Activated CD8-positive, alpha-beta memory T cell treated with anti-CD3 and anti-CD28 coated beads for 24 hours (primary cell): Measurements from ENCODE around the gene KRT8.
"Not testable (repeated sequence)": the region's sequence is repeated elsewhere in the genome, so short reads cannot be mapped to it uniquely, and the experiment has no call there.

ENCODE experiments used
- DNase-seq: peaks from one replicate; pipeline ENCODE4 v3.0.0-alpha.2; 2020

The KRT8 gene

DNA sequence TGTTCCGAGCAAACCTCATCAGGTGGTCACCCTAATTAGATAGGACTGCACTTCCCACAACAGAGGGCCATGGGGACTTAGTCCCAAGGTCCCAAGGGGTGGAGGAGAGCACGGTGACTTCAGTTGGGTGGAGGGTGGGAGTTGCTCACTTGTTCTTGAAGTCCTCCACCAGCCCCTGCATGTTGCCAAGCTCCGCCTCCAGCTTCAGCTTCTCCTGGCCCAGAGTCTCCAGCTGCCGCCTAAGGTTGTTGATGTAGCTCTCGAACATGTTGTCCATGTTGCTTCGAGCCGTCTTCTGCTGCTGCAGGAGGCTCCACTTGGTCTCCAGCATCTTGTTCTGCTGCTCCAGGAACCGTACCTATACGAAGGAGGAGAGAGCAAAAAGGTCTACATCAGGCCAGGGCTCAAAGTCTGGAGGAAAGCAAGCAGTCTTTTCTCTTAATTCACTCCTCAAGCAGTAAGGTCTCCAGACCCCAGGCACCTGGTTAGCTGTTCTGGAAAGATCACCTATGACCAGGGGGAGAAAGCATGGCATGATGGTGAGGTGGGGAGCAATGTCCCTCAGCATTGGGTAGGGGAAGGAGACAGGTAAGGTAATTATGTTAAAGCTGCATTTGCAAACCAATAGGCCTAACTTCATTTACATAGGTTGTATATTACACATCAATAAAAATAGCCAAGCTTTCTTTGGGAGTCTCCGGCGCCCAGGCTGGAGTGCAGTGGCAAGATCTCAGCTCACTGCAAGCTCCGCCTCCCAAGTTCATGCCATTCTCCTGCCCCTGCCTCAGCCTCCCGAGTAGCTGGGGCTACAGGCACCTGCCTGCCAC, 2.9 kb downstream of the KRT8 start:
- DNase-seq: no peak

DNA sequence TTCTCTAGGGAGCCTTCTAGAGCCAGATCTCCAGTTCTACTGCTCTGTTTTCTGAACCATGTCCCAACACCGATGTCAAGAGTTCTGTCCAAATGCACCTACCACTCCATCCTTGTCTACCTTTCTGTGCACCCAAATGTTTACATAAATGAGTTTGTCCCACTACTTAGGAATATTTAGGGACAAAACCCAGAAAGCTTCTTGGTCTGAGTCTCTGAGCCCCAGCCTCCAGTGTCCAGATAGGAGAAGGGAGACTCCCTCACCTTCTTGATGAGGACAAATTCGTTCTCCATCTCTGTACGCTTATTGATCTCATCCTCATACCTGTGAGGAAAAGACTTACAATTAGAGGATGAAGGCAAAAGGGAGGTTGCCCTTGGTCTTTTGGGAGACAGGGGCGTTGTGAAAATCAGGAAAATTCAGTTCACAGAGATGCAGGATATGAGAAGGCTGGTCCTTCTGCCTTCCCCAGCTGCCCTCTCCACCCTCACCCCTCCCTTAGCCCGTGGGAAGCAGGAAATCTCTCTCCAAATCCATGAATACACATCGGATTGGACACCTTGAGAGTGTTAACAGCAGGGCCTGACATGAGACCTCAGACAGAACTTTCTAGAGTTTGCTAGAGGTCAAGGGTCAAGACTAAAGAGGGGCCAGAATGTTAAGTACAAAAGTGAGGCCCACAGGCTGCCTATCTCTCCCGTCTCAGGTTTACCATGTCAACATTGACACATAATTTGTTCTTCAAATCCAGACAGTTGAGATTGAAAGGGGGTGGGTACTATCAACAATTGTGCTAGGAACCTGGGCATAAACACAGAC, 3.8 kb downstream of the KRT8 start:
- no peak for DNase-seq

DNA sequence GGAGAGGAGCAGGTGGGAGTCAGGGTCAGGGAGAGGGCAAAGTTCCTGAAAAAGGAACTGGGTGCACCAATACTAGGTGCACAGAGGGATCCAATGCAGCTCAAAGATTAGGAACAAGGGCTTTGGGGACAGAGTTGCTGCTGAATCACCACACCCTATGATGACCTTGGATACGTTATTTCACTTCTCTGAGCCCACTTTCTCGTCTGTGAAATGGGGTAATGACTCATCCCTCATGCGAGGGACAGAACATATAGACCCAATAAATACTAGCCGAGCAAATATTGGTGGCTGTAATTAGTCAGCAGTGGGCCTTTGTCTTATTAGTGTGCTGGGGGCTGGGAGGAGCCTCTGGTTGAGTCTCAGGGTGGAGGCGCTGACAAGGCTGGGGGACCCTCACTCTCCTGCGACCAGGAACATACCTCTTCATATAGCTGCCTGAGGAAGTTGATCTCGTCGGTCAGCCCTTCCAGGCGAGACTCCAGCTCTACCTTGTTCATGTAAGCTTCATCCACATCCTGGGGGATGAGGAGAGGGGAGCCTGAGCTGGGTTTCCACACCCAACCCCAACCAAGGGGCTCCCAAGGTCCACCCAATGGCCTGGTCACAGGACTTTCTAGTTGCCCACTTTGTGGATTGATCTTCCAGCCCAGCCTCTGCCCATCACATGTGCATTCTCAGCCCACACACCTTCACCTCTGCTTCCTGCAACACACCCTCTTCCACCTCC, 4.5 kb downstream of the KRT8 start:
- no peak for DNase-seq

DNA sequence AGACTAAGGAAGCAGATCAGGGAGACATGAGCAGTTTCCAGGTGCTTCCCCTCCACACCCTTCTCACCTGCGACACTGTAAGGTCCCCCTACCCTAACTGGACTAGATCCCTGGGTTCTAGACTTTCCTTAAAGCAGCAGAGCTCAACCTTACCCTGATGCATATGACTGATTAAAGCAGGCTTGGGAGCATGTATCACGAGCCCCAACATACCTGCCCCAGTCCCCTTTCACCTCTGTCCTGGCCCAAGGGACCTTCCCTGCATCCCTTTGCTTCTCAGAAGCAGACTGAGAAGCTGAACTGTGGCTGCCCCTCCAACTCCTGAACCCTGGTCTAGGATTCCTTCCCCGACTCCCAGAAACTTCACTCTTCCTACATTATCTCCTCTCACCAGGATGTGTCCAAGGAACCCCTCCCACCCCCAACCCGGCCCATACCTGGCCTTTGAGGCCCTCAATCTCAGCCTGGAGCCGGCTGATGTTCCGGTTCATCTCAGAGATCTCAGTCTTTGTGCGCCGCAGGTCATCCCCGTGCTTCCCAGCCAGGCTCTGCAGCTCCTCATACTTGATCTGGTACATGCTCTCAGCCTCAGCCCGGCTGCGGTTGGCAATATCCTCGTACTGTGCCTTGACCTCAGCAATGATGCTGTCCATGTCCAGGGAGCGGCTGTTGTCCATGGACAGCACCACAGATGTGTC, 5.4 kb downstream of the KRT8 start:
- no peak for DNase-seq

DNA sequence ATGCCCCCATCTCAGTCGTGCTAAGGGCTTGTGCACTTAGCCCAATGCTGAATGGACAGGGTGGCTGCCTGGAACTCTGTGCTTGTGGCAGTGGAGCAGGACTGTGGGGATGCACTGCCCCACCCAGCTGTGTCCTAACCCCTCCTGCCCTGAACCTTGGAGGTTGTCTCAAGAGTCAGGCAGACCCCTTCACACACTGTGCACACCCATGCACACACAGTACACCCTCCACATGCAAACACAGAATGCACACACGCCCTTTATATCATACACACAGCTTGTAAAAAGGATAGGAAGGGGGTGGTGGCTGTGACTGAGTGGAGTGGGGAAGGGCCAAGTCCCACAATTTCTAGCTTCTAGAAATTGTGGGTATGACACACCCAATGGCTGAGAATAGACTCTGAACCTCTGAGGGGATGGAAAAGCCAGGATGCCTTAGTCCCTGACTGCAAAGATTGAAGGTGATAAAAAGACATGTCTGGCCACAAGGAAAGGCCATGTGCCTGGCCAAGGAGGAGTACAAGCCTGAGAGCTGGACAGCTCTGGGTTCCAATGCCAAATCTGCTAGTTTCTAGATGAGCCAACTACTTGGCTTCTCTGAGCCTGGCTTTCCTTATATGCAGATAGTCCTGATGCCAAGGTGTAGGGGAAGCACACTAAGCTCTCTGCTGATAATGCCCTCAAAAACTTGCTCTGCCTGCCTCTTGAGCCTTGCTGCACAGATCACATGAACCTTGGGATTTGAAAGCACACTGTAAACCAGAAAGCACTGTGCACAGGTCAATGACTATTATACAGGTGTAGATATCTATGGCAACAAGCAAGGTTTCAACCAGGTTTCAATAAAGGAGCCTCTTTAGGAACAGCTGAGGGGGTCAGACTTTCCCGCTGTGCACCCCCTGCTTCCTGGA, 8.4 kb downstream of the KRT8 start:
- DNase-seq: no peak

DNA sequence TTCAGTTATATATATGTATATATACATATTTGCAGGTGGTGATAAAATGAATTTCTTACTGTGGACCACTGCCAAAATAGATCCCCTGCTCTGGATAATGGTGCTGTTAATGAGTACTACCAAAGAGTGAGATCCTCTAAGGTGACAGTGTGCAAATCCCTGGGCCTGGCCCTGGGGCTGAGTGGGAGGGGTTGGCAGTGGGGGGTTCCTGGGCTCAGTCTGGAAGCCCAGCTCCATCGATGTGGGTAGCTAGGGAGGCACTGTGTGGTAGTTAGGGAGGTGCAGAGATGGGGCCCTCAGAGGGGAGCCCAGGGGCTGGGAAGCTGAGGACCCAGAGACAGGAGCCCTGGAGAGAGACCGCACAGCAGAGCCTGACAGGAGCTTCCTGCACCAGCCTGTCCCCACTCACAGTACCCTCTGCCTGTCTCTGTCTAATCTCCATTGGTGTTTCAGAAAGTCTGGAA, 9.1 kb downstream of the KRT8 start:
- DNase-seq: no peak

DNA sequence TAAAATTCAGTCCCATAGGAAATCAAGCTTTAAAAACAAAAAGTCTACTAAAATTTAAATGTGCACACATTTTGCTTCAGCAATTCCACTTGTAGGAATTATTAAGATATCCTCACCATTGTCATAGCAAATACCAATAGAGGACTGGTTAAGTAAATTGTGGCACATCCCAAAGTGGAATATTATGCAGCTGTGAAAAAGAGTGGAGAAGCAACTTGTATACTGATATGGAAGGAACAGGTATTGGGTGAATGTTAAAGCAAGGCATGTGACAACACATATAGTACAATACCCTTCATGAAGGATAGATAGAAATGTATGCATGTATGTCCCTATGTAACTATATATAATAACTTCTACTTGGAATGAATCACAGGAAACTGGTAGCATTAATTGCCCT, 11.9 kb downstream of the KRT8 start:
- no peak for DNase-seq

DNA sequence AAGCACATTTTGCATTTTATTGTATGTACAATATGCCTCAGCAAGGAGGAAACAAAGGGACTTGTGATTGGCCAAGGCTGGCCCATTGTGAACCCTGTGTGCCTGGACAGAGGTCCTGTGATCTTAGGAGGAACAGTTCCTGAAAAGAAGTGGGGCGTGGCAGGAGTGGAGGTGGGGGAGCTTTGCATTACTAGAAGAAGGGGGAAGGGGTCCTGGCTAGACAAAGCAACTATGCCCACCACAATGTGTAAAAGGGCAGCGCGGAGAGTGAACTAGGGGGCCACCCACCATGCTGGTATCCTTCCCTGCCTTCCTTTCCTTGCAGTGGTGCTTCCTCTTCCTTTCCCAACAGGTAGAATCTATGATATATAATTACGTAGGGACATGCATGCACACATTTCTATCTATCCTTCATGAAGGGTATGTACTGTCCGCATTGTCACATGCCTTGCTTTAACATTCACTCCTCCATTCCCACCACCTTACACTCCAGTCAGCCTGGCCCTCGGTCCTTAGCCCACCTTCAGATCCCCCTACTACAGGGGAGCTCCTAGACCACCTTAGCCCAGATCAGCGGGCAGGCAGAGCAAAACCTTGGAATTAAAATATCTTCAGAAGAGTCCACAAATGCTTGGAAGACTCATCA, 12.5 kb downstream of the KRT8 start:
- DNase-seq: no peak

DNA sequence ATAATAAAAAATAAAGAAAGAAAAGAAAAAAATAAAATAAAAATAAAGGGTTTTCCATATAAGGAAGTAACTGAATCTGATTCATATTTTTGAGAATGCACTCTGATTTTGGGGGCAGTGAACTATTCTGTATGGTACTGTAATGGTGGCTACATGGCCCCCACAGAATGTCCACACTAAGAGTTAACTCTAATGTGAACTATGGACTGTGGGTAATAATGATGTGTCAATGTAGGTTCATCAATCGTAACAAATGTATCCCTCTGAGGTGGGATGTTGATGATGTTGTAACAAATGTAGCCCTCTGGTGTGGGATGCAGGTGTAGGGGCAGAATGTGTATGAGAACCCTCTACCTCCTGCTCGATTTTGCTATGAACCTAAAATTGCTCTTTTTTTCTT, 13.8 kb downstream of the KRT8 start:
- no peak for DNase-seq

DNA sequence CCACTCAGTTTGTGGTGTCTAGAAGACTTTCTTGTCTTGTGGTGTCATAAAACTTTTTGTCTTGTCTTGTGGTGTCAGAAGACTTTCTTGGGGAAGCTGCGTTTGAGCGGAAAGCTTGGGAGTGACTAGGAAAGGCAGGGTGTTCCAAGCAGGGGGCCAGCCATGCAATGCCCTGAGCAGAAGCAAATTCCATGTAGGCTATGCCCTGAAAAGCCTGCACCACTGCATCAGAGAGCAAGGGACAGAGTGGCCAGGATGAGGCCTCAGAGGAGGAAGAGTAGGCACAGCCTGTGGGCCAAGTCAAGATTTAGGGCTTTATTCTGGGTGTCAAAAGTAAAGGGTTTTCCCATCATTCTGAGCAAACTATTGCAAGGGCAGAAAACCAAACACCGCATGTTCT, 14.5 kb downstream of the KRT8 start:
- DNase-seq: no peak

DNA sequence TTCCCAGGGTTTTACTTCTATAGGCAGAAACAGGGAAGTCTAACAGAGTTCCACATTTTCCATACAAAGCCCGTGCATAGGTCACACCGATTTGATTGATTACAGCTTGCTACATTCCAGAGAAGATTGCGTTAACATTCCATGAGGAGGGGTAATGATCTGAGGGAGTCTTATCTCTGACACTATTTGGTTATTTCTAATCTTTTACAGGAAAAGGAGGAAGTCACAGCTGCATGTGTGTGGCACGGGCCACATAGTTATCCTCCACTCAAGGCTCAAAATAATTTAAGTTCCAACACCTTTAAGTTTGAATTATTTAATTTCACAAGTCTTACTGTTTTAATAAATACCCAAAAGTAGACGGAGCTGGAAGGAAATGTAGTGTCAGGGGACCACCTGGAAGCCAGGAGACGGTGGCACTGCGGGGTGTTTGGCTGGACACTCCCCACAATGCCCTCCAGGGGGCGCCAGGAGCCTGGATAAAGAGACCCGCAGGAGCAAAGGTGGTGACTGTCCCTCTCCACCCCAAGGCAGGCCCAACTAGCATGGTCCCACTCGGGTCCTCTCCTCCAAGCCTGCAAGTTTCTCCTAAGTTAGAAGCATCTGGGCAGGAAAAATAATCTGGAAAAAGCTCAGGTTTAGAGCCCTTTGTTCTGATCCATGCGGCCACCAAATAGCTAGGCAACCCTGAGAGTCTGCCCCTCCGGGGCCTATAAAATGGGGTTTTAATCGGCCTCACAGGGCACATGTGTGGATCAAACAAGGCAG, 20.2 kb downstream of the KRT8 start:
- DNase-seq: peak; percentile 95

DNA sequence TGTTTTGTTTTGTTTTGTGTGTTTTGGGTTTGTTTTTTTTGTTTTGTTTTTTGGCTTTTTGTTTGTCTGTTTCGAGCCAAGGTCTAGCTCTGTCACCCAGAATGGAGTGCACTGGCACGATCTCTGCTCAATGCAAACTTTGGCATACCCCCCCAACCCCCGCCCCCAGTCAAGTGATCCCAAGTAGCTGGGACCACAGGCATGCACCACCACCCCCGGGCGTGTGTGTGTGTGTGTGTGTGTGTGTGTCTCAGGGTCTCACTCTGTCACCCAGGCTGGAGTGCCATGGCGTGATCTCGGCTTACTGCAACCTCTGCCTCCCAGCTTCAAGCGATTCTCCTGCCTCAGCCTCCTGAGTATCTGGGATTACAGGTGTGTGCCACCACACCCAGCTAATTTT, 24.4 kb downstream of the KRT8 start:
- not testable (repeated sequence) for DNase-seq

DNA sequence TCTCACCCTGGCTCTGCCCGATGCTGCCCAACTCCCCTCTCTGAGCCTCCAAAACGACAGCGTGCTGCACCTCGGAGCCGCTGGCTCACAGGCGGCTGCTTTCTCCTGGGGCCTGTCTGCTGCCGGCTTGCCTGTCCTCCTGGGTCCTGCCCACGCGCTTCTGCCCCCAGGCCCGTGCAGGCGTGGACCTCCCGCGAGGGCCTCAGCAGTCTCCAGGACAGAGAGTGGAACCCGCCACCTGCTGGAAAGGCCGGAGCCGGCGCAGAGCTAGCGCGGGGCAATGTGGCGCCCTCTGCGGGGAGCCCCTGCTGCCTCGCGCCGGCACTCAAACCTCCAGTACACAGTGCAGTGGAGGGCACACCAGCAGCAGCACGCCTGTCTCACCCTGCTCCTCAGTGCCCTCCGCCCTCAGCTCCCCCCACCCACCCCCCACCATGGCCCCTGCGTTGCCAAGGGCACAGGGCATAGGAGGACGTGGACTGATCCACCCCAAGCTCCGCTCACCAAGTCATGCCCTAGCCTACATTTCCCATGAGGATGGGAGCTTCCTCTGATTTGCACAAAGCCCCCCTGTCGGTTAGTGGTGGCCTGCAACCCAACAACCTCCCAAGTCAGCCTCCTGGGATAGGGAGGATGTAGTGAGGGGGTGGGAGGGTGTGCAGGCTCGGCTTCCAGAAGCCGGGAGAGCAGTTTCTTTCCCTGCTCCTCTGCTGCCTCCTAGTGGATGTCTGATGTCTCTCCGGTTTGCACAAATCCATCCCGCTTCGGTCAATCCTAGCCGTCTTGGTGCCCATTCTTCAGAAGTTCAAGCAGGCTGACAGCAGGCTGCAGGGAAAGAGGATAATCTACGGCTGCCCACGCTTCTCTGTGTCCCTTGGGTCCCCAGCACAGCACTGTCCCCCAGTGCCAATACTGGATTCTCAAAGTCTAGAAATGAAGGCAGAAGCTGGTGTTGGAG, 25.2 kb downstream of the KRT8 start:
- DNase-seq: peak; percentile 87

DNA sequence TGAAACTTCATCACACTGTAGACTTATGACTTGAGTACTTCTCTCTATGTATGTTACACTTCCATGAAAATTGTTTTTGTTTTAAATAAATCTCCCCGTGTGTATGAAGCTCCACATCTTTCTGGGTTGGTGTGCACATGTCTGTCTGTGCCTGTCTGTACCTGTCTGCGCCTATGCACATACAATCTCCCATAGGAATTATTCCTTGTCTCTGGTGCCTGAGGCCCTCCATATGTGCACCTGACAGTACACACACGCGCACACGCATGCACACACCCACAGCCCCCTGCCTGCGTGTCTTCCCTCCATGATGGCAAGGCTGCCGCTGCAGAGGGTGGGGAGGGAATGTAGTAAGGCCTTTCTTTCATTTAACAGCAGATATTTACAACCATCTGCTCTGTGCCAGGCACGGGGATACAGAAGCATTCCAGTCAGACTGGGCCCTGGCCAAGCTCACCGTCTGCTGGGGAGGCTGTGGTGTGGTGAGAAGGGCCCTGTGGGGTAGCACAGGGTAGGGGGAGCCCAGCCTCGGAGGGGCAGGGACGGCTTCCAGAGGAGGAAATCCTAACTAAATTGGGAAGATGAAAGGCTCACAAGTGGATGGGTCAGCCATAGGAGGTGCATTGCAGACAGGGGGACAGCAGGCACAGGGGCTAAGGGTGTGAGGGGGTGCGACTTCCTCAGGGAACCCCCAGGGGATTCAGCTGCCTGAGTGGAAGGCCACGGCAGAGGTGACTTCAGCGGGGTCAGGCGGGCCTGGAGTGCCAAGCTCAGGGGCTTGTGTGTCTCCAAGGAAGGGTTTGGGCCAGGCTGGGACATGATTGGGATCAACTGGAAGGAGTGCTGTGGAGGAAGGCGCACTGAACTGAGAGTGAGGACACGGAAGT, 26.1 kb downstream of the KRT8 start:
- DNase-seq: no peak

DNA sequence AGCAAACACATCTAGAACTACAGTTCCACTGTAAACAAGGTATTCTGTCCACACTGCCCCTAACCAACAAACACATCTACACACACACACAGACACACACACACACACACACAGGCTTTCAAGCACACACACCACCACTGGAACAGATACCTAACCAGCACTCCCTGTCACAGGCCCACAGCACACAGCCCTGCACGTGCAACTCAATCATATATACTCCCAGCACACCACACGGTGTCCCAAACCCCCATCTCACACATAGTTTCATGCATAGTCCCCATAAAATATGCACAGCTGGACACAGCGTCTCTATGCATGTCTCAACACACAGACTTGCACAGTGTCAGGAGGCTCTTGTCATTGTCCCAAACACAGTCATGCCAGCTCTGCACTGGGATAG, 27.6 kb downstream of the KRT8 start:
- DNase-seq: no peak

DNA sequence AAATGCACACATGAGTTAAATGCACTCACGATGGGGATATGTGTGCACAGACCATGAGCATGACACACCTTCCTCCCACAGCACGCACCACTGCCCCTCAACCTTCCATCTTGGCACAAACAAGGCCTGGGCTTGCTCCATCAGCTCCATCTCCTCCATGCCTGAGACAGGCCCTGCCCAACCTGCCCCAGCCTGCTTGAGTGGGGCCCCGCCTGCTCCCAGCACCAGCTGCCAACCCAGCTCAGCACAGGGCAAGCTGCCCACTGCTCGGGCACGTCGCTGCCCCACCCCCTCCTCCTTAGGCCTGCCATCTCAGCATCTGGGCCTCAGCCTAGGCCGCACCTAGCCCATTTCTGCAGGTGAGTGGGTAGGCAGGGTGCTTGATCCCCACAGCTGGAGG, 28.5 kb downstream of the KRT8 start:
- no peak for DNase-seq

DNA sequence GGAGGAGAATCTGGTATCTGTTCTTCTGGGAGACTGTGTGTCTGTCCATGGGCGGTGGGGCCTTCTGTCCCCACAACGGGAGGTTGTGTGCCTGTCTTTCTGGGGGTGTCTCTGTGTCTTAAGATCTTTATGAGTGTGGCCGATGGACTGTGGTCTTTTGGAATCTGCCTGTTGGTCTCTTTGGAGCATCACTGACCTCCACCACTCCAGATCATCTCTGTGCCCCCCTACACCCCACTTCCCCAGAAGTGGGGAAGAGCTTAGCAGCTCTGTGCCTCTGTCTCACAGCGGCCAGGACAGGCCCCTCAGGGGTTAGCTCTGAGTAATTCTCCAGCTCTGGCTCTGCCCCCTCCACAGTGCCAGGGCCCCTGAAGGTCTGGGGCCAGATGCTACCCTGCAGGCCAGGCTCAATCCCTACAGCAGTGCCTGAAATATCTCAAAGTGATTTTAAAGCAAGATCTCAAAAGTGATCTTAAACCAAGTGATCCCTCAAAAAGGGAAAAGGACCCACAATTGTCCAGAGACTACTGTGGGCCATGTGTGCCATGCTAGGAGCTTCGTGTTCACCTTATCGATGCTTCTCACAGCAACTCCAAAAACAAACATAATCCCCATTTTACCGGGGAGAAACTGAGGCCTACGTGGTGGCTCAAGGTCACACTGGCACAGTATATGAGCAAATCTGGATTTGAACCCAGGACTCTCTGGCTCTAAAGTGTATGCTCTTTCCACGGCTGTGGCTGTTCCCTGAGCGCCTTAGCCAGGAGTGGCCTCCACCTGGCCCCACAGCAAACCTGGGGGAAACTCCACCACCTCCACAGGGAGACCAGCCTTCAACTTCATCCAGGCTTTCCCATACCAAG, 30.1 kb downstream of the KRT8 start:
- DNase-seq: no peak
